Measurements from ENCODE around the gene ANKRD40. TPM values are rescaled to one million over a fixed set of nuclear protein-coding genes. Genes with fewer than 3 reads are reported as not detected.

Gene ANKRD40
- total RNA-seq = 48.1 and 50.8 TPM in 2 replicates

GRCh38 chr17:50707289-50708049 is at the start of gene ANKRD40:
TSS of gene ANKRD40 (minus strand) at chr17:50707914. CDS start at chr17:50707654, 260 bp downstream.

DNA sequence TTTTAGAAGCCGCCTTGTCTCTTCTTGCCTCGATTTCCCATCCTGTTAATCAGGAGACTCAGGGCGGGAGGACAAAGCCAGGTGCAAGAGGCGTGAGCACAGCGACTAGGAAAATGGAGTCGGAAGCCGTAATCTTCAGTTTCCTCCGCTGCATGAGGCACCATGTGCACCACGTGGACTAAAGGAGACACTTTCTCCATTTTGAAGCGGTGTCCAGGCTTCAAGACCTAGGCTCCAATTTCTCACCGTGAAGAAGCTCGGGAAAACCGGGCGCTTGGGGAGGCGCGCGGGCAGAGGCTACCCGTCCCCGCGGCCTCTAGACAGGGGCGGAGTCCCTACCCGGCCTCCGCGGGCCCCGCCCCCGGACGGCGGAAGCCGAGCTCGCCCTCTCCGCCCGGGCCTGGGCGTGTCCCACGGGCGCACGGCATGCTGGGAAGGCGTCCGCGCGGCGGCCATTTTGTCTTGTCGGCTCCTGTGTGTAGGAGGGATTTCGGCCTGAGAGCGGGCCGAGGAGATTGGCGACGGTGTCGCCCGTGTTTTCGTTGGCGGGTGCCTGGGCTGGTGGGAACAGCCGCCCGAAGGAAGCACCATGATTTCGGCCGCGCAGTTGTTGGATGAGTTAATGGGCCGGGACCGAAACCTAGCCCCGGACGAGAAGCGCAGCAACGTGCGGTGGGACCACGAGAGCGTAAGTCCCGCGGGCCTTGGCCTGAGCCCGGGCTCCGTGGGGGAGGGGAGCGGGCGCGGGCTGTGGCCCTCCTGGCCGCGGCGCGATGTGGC is 11.6 kb upstream of the ANKRD40 start, which contains the start of gene LUC7L3:
Gene LUC7L3, plus strand, starts transcription at position 460 of the 780 bp plus-strand sequence. Its CDS starts 130 bp downstream, at position 590.

Small RNA genes within 50 kb of the gene (small RNA-seq; reads per million reads assigned to genes)
- gene RF00019 = not detected

Other genes with a start within 250 kb of the ANKRD40 start
- not detected in 2 replicates for gene CHAD, start 239.0 kb downstream of the ANKRD40 start, total RNA-seq
- gene RSAD1, start 229.1 kb downstream of the ANKRD40 start, total RNA-seq = 22.4 and 25.3 TPM in 2 replicates
- gene MYCBPAP, start 199.5 kb downstream of the ANKRD40 start, total RNA-seq = 0.97 and 1.1 TPM in 2 replicates
- gene EPN3, start 175.2 kb downstream of the ANKRD40 start, total RNA-seq = not detected in 2 replicates
- gene SPATA20, start 160.7 kb downstream of the ANKRD40 start, total RNA-seq = 82.5 and 155 TPM in 2 replicates
- gene CACNA1G, start 147.2 kb downstream of the ANKRD40 start, total RNA-seq = 0.97 and 2.9 TPM in 2 replicates
- gene ABCC3, start 73.0 kb downstream of the ANKRD40 start, total RNA-seq = 20.9 and 24.8 TPM in 2 replicates
- 15.8 and 22.2 TPM in 2 replicates for gene LUC7L3, start 11.7 kb upstream of the ANKRD40 start, total RNA-seq
- not detected in 2 replicates for gene ANKRD40CL, start 59.6 kb upstream of the ANKRD40 start, total RNA-seq
- not detected in 2 replicates for gene WFIKKN2, start 127.7 kb upstream of the ANKRD40 start, total RNA-seq
- 12.3 and 14.9 TPM in 2 replicates for gene TOB1, start 158.4 kb upstream of the ANKRD40 start, total RNA-seq